OCI-LY3 (cell line): ENCODE data around the gene EPN3.

Experiments
- H2AFZ ChIP-seq: fragments of 200-600, 300-600 bp; shearing (Covaris generic); 2 replicates; pipeline ENCODE4 v1.6.0; 2014; ENCODE audit warnings: antibody characterized with exemption, low read depth, low read length
- H3K27ac ChIP-seq: fragments of 200-600, 300-600 bp; sonication (generic); 2 replicates; pipeline ENCODE4 v1.5.1; 2014; ENCODE audit warnings: mild to moderate bottlenecking, low read length, moderate library complexity, mixed read lengths
- H3K27me3 ChIP-seq: fragments of 200-600, 300-600 bp; sonication (generic); 2 replicates; pipeline ENCODE4 v1.6.1; 2014; ENCODE audit warnings: low read depth, low read length, mixed read lengths
- H3K36me3 ChIP-seq: fragments of 200-600, 300-600 bp; sonication (generic); replicated peaks from 2 replicates; pipeline ENCODE3; 2014; ENCODE audit warnings: low read depth, low read length, mixed read lengths
- H3K4me1 ChIP-seq: fragments of 300-600, 200-600 bp; sonication (generic); 2 replicates; pipeline ENCODE4 v1.6.1; 2014; ENCODE audit warnings: low read length, mixed read lengths
- H3K4me2 ChIP-seq: fragments of 200-600, 300-600 bp; sonication (generic); 2 replicates; pipeline ENCODE4 v1.6.1; 2014; ENCODE audit warnings: low read length, mixed read lengths
- H3K4me3 ChIP-seq: fragments of 300-600, 200-600 bp; sonication (generic); 2 replicates; pipeline ENCODE4 v1.5.1; 2014; ENCODE audit warnings: antibody characterized with exemption, mild to moderate bottlenecking, low read length, moderate library complexity
- H3K79me2 ChIP-seq: fragments of 300-600, 200-600 bp; shearing (Covaris generic); 2 replicates; pipeline ENCODE4 v1.6.1; 2014; ENCODE audit warnings: mild to moderate bottlenecking, low read length, mixed read lengths
- H3K9ac ChIP-seq: fragments of 300-600, 200-600 bp; shearing (Covaris generic); 2 replicates; pipeline ENCODE4 v1.6.0; 2014; ENCODE audit warnings: mild to moderate bottlenecking, low read length, moderate library complexity
- H3K9me3 ChIP-seq: fragments of 200-600, 300-600 bp; shearing (Covaris generic); 2 replicates; pipeline ENCODE4 v1.6.1; 2014; ENCODE audit warnings: low read length, mixed read lengths; ENCODE audit not compliant: insufficient read depth
- H4K20me1 ChIP-seq: fragments of 200-600, 300-600 bp; sonication (generic); 2 replicates; pipeline ENCODE4 v1.6.1; 2016; ENCODE audit warnings: low read length, mixed read lengths; ENCODE audit not compliant: insufficient read depth
- EZH2phosphoT487 ChIP-seq: fragments of 200-600 bp; shearing (Covaris generic); IDR thresholded peaks from 2 replicates; pipeline ENCODE4 v1.6.1; 2018; ENCODE audit warnings: antibody characterized with exemption, mixed run types, low read depth
- TF ChIP-seq, protein P1 (sequence below): fragments of 200-600, 300-600 bp; sonication (generic); IDR thresholded peaks from 2 replicates; pipeline ENCODE4 v1.5.1; 2014; ENCODE audit warnings: antibody characterized with exemption, low read length, low read depth

Gene EPN3

DNA sequence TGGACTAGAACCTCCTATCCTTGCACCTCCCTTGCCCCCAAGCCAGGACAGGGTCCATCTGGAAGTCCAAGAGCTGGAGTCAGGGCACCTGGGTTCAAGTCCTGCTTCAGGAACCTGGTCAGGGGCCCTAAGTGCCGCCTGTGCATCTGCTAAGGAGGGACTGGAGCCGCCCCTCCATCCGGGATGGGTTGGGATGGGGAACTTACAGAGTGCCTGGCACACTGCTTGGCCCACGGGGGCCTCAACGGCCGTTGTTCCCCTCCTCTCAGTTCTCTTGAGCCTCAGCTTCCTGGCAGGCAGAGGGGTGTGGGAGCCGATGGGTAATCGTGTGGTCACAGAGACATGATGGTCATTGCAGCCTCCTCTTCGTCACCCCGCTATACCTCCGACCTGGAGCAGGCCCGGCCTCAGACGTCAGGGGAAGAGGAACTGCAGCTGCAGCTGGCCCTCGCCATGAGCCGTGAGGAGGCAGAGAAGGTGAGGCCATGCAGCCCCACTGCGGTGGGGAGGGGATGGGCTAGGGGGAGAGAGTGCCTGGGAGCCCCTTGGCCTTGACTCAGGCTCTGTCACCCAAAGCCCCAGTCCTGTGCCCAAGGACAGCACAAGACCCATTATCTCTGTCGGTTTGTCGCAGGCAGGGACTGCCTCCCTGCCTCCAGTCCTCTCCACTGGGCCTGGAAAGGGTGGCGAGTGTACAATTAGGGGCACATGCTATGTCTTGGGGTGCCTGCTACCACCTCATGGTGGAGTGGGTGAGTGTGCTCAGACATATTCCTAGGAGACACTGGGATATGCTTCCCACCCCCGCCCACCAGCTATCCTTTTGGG is 5.4 kb downstream of the EPN3 start:
- H3K4me3 ChIP-seq: no peak overlapping the region
- no peak overlapping the region for H2AFZ ChIP-seq
- no peak overlapping the region for H3K9ac ChIP-seq
- no peak overlapping the region for H3K27ac ChIP-seq
- no peaks in the 10 kb centered on the region for H3K79me2 ChIP-seq
- H4K20me1 ChIP-seq: no peaks in the 10 kb centered on the region
- peaks cover 12% of the 10 kb centered on the region for H3K27me3 ChIP-seq
- no peak overlapping the region for H3K4me2 ChIP-seq
- H3K9me3 ChIP-seq: no peaks in the 10 kb centered on the region
- peaks cover 8% of the 10 kb centered on the region for H3K4me1 ChIP-seq
- TF ChIP-seq, protein P1, sequence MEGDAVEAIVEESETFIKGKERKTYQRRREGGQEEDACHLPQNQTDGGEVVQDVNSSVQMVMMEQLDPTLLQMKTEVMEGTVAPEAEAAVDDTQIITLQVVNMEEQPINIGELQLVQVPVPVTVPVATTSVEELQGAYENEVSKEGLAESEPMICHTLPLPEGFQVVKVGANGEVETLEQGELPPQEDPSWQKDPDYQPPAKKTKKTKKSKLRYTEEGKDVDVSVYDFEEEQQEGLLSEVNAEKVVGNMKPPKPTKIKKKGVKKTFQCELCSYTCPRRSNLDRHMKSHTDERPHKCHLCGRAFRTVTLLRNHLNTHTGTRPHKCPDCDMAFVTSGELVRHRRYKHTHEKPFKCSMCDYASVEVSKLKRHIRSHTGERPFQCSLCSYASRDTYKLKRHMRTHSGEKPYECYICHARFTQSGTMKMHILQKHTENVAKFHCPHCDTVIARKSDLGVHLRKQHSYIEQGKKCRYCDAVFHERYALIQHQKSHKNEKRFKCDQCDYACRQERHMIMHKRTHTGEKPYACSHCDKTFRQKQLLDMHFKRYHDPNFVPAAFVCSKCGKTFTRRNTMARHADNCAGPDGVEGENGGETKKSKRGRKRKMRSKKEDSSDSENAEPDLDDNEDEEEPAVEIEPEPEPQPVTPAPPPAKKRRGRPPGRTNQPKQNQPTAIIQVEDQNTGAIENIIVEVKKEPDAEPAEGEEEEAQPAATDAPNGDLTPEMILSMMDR: no peak
- TF ChIP-seq EZH2phosphoT487: no peak
- H3K36me3 ChIP-seq: no peaks in the 10 kb centered on the region

DNA sequence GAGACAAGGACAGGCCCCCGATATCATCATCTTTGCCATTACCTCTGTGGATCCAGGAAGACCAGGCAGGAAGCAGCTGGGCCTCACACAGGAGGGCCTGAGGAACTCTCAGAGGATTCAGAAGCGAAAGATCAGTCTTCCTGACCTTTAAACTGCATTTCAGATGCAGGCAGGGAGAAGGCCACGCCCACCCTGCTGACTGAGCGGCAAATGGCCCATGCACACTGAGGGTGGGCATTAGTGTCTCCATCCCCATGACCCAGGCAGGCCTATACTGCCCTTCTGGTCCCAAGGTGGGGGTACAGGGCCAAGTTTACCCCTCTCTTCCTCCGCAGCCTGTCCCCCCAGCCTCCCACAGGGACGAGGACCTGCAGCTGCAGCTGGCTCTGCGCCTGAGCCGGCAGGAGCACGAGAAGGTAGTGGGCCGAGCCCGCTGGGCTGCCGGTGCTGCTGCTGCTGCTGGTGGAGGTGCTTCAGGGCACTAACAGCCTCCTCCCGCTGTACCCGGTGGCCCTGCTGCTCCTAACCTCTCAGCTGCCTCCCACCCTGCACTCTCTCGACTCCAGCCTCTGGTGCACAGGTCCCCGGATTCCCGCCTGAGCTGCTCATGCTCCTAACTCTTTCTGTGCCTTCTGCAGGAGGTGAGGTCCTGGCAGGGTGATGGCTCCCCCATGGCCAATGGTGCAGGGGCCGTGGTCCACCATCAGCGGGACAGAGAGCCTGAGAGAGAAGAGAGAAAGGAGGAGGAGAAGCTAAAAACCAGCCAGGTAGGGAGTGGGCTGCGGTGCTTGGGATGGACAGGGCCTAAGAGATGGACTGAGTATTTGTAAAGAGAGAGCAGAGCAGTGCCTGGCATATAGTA is 6.2 kb downstream of the EPN3 start:
- H3K9me3 ChIP-seq: no peaks in the 10 kb centered on the region
- H3K27me3 ChIP-seq: peaks cover 4% of the 10 kb centered on the region; the same call in 1 of the 2 replicates
- no peaks in the 10 kb centered on the region for H4K20me1 ChIP-seq
- no peaks in the 10 kb centered on the region for H3K36me3 ChIP-seq
- no peak overlapping the region for H3K9ac ChIP-seq
- H3K4me3 ChIP-seq: no peak overlapping the region
- H3K4me2 ChIP-seq: no peak overlapping the region
- peaks cover 8% of the 10 kb centered on the region for H3K4me1 ChIP-seq
- H2AFZ ChIP-seq: no peak overlapping the region
- H3K79me2 ChIP-seq: no peaks in the 10 kb centered on the region
- TF ChIP-seq EZH2phosphoT487: no peak
- TF ChIP-seq, protein P1: no peak
- no peak overlapping the region for H3K27ac ChIP-seq

DNA sequence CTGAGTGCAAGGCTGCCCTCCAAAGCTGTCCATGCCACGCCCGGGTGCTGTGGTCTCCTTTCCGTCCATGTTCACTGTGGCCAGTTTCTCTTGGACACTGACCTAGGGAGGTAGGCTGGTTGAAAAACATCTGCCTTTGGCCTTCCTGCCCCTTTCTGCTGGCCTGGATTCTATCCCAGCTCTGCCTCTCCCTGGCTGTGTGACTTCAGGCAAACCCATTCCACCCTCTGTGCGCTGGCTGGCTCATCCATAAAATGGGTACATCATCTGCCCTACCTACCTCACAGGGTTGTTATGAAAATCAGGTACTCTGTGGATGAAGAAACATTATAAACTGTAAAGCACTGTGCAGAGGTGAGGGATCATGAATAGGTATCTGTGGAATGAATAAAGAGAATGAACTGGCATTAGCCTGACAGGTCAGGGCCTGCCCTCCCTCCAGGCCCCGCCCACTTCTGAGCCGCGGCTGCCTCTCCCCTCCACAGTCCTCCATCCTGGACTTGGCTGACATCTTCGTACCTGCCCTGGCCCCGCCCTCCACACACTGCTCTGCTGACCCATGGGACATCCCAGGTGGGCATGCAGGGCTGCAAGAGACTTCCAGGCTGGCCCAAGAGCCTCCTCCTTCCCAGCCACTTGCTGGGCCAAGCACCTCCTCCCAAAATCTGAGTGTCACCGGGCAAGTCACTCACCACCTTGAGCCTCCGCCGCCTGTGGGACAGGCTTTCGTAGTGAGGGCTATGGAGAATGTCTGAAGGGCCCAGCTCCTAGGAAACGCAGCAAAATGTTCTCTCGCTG is 7.4 kb downstream of the EPN3 start:
- Histone ChIP-seq H3K27me3 (peaks cover 9% of the 10 kb centered on the region; the same call in 1 of the 2 replicates), H3K9me3 (no peaks in the 10 kb centered on the region), H3K4me2 (no peak overlapping the region), H3K79me2 (no peaks in the 10 kb centered on the region), H2AFZ (no peak overlapping the region), H3K4me3 (no peak overlapping the region), H4K20me1 (no peaks in the 10 kb centered on the region), H3K9ac (no peak overlapping the region), H3K27ac (no peak overlapping the region), H3K36me3 (no peaks in the 10 kb centered on the region), H3K4me1 (peaks cover 8% of the 10 kb centered on the region)
- TF ChIP-seq, protein P1: no peak
- no peak for TF ChIP-seq EZH2phosphoT487
